Heart left ventricle (tissue), 13 donors: ENCODE data around the gene ZNF408.

Source experiments
- CTCF ChIP-seq, 12 donors: fragments of 200-600 bp; sonication (generic) in 4 of 12; IDR thresholded peaks; one replicate each; pipeline versions ENCODE4 v1.5.0 to v1.8.0; 2018 to 2022; ENCODE audit warnings: antibody characterized with exemption in 12 of 12, mild to moderate bottlenecking in 5 of 12
- POLR2A ChIP-seq, 2 donors: fragments of 450-650 bp; IDR thresholded peaks; one replicate each; pipeline ENCODE4 v1.6.1; 2017; ENCODE audit warnings: antibody characterized with exemption in 2 of 2, mild to moderate bottlenecking in 2 of 2, moderate library complexity in 2 of 2
- donor health status: ischemic (EF 13 %, LVEDD 7.1; RV severe dilation, severe dysfunction).
- donor health status: DM: no; HTN: yes; CAD: no.
- donor health status: DM: no; HTN: no; CAD: no.
- donor health status: ischemic (EF 25% LVEDD 6.9; RV normal size, moderate dysfunction).
- donor health status: ischemic (EF 25% LVEDD 5.7; RV mildly dilated, moderate dysfunction).
- donor health status: ischemic (EF 35%, LVEDD 5.7; RV mildly dilated, moderate dysfunction).
- donor health status: nonischemic (EF 11% LVEDD 7.7; RV severe dilation, severe dysfunction).
- donor health status: DM: yes; HTN: yes; CAD: no.
- donor health status: PGD.
- donor health status: ischemic (EF 29% LVEDD 5.4; RV normal size, mild dysfunction).
- donor health status: nonischemic (EF 23%, LVEDD 6.1; RV moderate dilation, normal function).

- TF ChIP-seq CTCF (IDR thresholded peaks at IDR 0.05) (no peak), POLR2A (IDR thresholded peaks at IDR 0.05) (no peak)
Measured at GRCh38 chr11:46721286-46721685, 20.5 kb downstream of the ZNF408 start.
